ENCODE measurements around the gene NR2F2. TPM values are rescaled to one million over a fixed set of nuclear protein-coding genes. Genes with fewer than 3 reads are reported as not detected.

NR2F2 gene
- total and polyA plus RNA-seq, 5 experiments from 2014 or later: not detected

GRCh38 chr15:96349034-96349856 is 18.7 kb downstream of the NR2F2 start:
- ATAC-seq: no peak
- POLR2A ChIA-PET: no interaction called here
- DNase-seq: no peak
- Mint-ChIP-seq H3K4me1 (peaks cover 0 to 16% (median 2%) of the 10 kb centered on the region in 4 donors), H3K27me3 (peaks cover 61 to 96% (median 83%) of the 10 kb centered on the region in 5 donors), H3K36me3 (peaks cover 0 to 11% (median 2%) of the 10 kb centered on the region in 3 donors), H3K4me3 (no peak overlapping the region), H3K27ac (peak overlapping the region in 1 of 10 donors; percentile 89), H3K9me3 (peaks cover 0 to 11% (median 2%) of the 10 kb centered on the region in 9 donors)

DNA sequence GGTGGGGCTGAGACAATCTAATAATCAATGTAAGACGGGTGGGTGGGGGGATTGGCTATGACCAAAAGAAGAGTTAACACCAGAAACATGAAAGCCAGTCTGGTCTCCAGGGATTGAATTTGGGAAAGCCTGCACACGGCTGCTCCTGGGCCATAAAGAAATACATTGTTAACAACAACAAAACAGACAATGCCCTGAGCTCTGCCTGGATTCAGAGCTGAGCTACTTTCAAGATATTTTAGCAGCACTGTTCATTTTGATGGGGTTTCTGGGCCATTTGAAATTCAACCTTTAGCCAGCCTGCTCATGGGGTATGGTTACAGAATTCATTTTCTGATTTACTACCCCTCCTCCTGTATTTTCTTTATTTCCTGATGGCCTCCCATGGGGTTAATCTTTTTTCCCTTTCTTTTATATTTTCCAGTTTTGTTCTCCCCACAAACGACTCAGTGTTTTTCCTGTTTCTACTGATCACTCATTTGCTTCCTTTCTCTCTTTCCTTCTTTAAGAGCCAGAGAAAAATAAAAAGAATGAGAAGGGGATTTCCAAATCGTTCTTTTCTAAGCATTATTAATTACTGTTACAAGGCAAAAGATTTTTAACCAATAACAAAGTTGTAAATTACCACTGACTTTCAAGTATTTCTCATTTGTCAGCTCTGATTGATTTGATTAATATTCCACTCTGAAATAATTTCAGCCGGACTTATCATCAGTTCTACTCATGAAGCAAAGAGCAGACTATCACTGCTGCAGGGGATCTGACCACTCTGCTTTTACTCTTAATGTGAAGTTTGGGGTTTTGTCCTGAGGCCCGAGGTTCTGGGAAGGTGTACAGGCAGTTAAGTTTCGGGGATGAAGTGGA is 19.6 kb downstream of the NR2F2 start:
- Mint-ChIP-seq H3K27ac (peak overlapping the region in 1 of 10 donors; percentile 89), H3K9me3 (peaks cover 0 to 11% (median 2%) of the 10 kb centered on the region in 9 donors), H3K36me3 (peaks cover 0 to 11% (median 2%) of the 10 kb centered on the region in 3 donors), H3K4me1 (peaks cover 0 to 14% (median 2%) of the 10 kb centered on the region in 4 donors), H3K27me3 (peaks cover 54 to 88% (median 75%) of the 10 kb centered on the region in 5 donors), H3K4me3 (no peak overlapping the region)
- POLR2A ChIA-PET: no interaction called here
- DNase-seq: no peak
- ATAC-seq: no peak

- H3K36me3 Mint-ChIP-seq: peaks cover 0 to 8% (median 2%) of the 10 kb centered on the region in 3 donors
- no peak overlapping the region for H3K27ac Mint-ChIP-seq
- peaks cover 0 to 11% (median 0%) of the 10 kb centered on the region in 9 donors for H3K9me3 Mint-ChIP-seq
- H3K4me1 Mint-ChIP-seq: peaks cover under 1 to 11% (median 2%) of the 10 kb centered on the region in 4 donors
- H3K4me3 Mint-ChIP-seq: no peak overlapping the region
- ATAC-seq (no peak), DNase-seq (no peak)
- peaks cover 50 to 78% (median 67%) of the 10 kb centered on the region in 5 donors for H3K27me3 Mint-ChIP-seq
- POLR2A ChIA-PET: no interaction called here
Measured at GRCh38 chr15:96350934-96351724, 20.6 kb downstream of the NR2F2 start.

- no peak for DNase-seq
- Mint-ChIP-seq H3K4me3 (no peak overlapping the region), H3K27ac (no peak overlapping the region), H3K4me1 (peaks cover 5 to 16% (median 11%) of the 10 kb centered on the region in 4 donors), H3K36me3 (peaks cover 0 to 5% (median 2%) of the 10 kb centered on the region in 3 donors), H3K9me3 (peaks cover 0 to 13% (median 0%) of the 10 kb centered on the region in 9 donors), H3K27me3 (peaks cover 51 to 69% (median 62%) of the 10 kb centered on the region in 5 donors)
- ATAC-seq: no peak
- POLR2A ChIA-PET: no interaction called here
Measured at GRCh38 chr15:96351761-96352603, 21.5 kb downstream of the NR2F2 start.

DNA sequence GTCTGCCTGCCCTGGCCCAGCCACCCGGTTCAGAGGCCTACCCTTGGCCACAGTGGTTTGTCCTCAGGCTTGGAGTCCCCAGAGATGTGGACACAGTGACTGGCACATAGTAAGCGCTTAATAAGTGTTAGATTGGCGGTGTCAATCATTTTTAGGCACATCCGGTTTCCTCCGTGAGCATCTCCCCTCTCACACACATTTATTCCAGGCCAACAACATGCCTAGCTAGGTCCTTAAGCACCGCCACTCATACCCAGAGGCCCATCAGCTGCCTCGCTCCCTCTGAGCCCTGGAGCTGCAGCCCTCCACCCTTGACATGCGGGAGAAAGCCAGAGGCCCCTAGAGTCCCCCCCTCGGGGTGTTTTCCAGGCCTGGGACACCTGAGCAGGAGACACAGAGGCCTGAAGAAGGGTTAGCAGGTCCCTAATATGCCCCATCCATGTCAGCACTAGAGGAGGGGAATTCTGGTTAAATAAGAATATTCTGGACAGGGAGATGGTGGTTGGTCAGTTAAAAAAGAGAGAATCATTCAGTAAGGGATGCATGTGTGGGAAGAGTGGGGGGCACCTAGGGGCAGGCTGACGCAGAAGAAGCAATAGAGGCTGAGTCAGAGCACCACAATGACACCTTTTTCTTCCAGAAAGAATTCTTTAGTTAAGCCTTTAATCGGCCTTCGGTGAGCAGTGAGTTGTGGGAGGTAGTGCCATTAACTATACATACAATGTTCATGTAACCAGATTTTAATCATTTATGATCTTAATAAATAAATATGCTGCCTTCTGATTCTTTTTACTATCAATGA is 22.3 kb downstream of the NR2F2 start:
- H3K4me3 Mint-ChIP-seq: no peak overlapping the region
- H3K36me3 Mint-ChIP-seq: peaks cover 0 to 7% (median 2%) of the 10 kb centered on the region in 3 donors
- peaks cover 0 to 15% (median 0%) of the 10 kb centered on the region in 9 donors for H3K9me3 Mint-ChIP-seq
- ATAC-seq: no peak
- DNase-seq: no peak
- no peak overlapping the region for H3K27ac Mint-ChIP-seq
- peaks cover 9 to 18% (median 17%) of the 10 kb centered on the region in 4 donors for H3K4me1 Mint-ChIP-seq
- H3K27me3 Mint-ChIP-seq: peaks cover 51 to 61% (median 60%) of the 10 kb centered on the region in 5 donors
- POLR2A ChIA-PET: no interaction called here

DNA sequence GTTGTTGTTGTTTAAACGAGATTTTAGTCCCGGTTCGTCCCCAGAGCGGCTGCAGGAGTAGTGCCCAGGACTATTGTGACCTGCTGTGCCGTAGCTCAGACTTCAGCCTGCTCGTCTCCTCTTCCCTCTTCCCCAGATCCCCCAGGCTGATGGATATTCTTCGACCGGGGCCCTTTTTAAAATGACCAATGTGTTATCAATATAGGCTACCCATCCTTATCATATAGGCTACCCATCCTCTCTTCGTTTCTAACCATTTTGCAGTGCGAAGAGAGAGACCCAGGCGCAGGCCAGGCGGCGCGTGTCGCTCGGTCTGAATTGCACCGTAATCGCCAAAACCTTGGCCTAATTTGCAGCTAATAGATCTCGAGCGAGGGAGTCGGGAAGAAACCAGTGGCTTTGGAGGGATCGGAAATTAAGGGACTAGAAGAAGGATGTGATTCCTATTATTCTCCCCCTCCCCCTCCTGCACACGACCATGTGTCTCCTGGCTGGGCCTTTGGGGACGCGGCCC is 23.0 kb downstream of the NR2F2 start:
- POLR2A ChIA-PET: no interaction called here
- H3K4me1 Mint-ChIP-seq: peaks cover 14 to 24% (median 23%) of the 10 kb centered on the region in 4 donors
- no peak overlapping the region for H3K27ac Mint-ChIP-seq
- DNase-seq (no peak), ATAC-seq (no peak)
- H3K9me3 Mint-ChIP-seq: peaks cover 0 to 17% (median 0%) of the 10 kb centered on the region in 9 donors
- H3K27me3 Mint-ChIP-seq: peaks cover 50 to 61% (median 60%) of the 10 kb centered on the region in 5 donors
- H3K4me3 Mint-ChIP-seq: no peak overlapping the region
- H3K36me3 Mint-ChIP-seq: peaks cover 0 to 4% (median 2%) of the 10 kb centered on the region in 3 donors

- H3K9me3 Mint-ChIP-seq: peaks cover 0 to 18% (median 0%) of the 10 kb centered on the region in 9 donors
- no peak for ATAC-seq
- POLR2A ChIA-PET: no interaction called here
- H3K4me1 Mint-ChIP-seq: peaks cover 14 to 29% (median 25%) of the 10 kb centered on the region in 4 donors
- peak overlapping the region in 1 of 10 donors; percentile 29 for H3K4me3 Mint-ChIP-seq
- no peak for DNase-seq
- peaks cover 48 to 61% (median 55%) of the 10 kb centered on the region in 5 donors for H3K27me3 Mint-ChIP-seq
- H3K36me3 Mint-ChIP-seq: peaks cover 0 to 9% (median 2%) of the 10 kb centered on the region in 3 donors
- H3K27ac Mint-ChIP-seq: no peak overlapping the region
Measured at GRCh38 chr15:96353930-96354730, 23.6 kb downstream of the NR2F2 start.

DNA sequence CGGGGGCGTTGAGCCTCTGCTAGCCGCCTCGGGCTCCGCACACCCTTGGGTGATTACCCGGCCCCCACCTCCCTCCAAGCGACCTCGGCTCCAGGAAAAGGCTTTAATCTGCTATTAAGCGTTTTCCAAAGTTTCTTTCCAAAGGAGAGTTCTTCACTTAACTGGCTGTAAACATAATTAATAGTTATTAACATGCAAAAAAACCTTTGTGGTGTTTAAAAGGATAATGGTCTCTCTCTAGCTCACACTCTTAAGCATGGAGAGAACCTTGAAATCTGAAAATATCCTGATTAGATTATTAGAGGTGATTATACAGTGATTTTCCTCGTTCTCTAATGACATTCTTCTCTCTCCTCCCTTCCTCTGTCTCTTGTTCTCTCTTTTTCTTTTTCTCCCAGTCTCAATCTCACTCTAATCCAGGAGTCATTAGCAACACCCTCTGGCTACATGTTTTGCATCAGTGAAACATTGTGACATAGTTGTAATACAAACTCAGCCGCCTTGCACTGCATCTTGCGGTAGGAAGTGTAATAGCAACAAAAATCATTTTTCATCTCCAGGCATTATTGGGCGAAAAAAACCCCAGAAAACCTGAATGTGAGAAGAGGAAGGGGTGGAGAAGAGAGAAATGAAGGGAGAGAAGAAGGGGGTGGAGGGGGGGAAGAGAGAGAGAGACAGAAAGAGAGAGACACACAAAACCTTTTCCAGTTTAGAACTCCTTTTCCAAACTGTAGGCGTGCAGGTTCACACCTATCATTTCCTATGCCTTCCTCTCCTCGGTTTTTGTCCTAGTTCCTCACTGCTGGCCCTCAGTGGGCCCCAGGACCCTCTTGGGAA is 24.4 kb downstream of the NR2F2 start:
- Mint-ChIP-seq H3K4me1 (peaks cover 14 to 29% (median 25%) of the 10 kb centered on the region in 4 donors), H3K27me3 (peaks cover 39 to 61% (median 53%) of the 10 kb centered on the region in 5 donors), H3K36me3 (peaks cover 0 to 9% (median 2%) of the 10 kb centered on the region in 3 donors), H3K4me3 (peak overlapping the region in 1 of 10 donors; percentile 29), H3K27ac (no peak overlapping the region), H3K9me3 (peaks cover 0 to 19% (median 0%) of the 10 kb centered on the region in 9 donors)
- ATAC-seq: no peak
- no peak for DNase-seq
- POLR2A ChIA-PET: no interaction called here

DNA sequence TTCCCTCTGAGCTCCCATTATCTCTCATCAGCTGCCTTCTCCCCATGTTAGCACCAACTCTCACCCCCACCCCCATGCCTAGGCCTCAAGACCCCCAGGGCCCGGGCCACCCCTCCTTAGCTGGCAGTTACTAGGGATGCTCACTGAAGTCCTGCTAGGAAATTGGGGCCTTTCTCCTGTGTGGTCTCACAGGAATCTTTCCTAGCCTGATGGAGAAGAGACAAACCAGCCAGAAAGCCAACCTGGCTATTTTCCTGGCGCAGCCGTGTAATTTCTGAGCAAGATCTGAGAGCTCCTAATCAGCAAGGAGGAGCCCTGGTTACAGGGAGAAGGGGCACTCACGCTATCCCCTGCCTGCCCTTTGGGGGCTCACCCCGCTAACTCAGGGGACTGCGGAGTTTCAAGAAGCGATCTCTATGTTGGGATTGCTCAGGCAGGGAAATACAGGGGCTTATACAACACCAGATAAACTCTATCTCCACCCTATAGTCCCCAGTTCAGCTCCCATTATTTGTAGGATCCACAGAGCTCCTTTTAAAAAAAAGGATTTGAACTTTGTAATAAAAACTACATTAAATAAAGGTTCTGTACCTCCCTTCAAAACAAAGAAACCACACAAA is 25.2 kb downstream of the NR2F2 start:
- no peak for DNase-seq
- peaks cover 14 to 30% (median 25%) of the 10 kb centered on the region in 4 donors for H3K4me1 Mint-ChIP-seq
- H3K4me3 Mint-ChIP-seq: peak overlapping the region in 6 of 10 donors; percentile 9 to 89 (median 62)
- peaks cover 0 to 9% (median 0%) of the 10 kb centered on the region in 3 donors for H3K36me3 Mint-ChIP-seq
- no peak overlapping the region for H3K27ac Mint-ChIP-seq
- peaks cover 0 to 18% (median 0%) of the 10 kb centered on the region in 9 donors for H3K9me3 Mint-ChIP-seq
- POLR2A ChIA-PET: no interaction called here
- H3K27me3 Mint-ChIP-seq: peaks cover 36 to 57% (median 48%) of the 10 kb centered on the region in 5 donors
- ATAC-seq: no peak

All from naive thymus-derived CD8-positive, alpha-beta T cell (primary cell).